ENCODE data around the gene PRKN.

The PRKN gene

GRCh38 chr6:161349886-161350285 is 1377.7 kb downstream of the PRKN start:
- H3K4me1 ChIP-seq (ENCODE audit: insufficient read depth, low read length): no peaks in the 10 kb centered on the region
- H3K79me2 ChIP-seq (ENCODE audit: insufficient read depth, low read length): no peaks in the 10 kb centered on the region
- H4K20me1 ChIP-seq (ENCODE audit: insufficient read depth, low read length): no peaks in the 10 kb centered on the region
- H3K4me3 ChIP-seq (ENCODE audit: low read depth in 1 of 2, low read length in 2 of 2): no peak overlapping the region
- no peaks in the 10 kb centered on the region for H3K9me3 ChIP-seq (ENCODE audit: insufficient read depth, low read length, severe bottlenecking)
- no peaks in the 10 kb centered on the region for H3K36me3 ChIP-seq (ENCODE audit: insufficient read depth, low read length)
- H3K9ac ChIP-seq (ENCODE audit: low read depth, low read length): no peak overlapping the region
- H3K27ac ChIP-seq (ENCODE audit: low read length): no peak overlapping the region
- no peak for ATAC-seq (ENCODE audit: insufficient read depth, low read depth)
- TF ChIP-seq EZH2 (IDR thresholded peaks at IDR 0.05; ENCODE audit: borderline replicate concordance, low read depth, low read length, severe bottlenecking) (no peak), CTCF (IDR thresholded peaks at IDR 0.05; ENCODE audit: borderline replicate concordance, extremely low read depth, low read length, poor library complexity, severe bottlenecking) (no peak)
- H3K27me3 ChIP-seq (ENCODE audit: insufficient read depth, low read length, poor library complexity): no peaks in the 10 kb centered on the region
- DNase-seq: no peak
- H2AFZ ChIP-seq (ENCODE audit: low read depth, low read length): no peak overlapping the region
- no peak overlapping the region for H3K4me2 ChIP-seq (ENCODE audit: insufficient read depth, low read length)

GRCh38 chr6:161348628-161348994 is 1379.0 kb downstream of the PRKN start:
- TF ChIP-seq CTCF (IDR thresholded peaks at IDR 0.05; ENCODE audit: borderline replicate concordance, extremely low read depth, low read length, poor library complexity, severe bottlenecking) (no peak), EZH2 (IDR thresholded peaks at IDR 0.05; ENCODE audit: borderline replicate concordance, low read depth, low read length, severe bottlenecking) (no peak)
- ATAC-seq (ENCODE audit: insufficient read depth, low read depth): no peak
- H3K79me2 ChIP-seq (ENCODE audit: insufficient read depth, low read length): no peaks in the 10 kb centered on the region

GRCh38 chr6:161347988-161348627 is 1379.5 kb downstream of the PRKN start:
- no peaks in the 10 kb centered on the region for H3K36me3 ChIP-seq (ENCODE audit: insufficient read depth, low read length)
- DNase-seq: no peak
- TF ChIP-seq EZH2 (IDR thresholded peaks at IDR 0.05; ENCODE audit: borderline replicate concordance, low read depth, low read length, severe bottlenecking): no peak
- TF ChIP-seq CTCF (IDR thresholded peaks at IDR 0.05; ENCODE audit: borderline replicate concordance, extremely low read depth, low read length, poor library complexity, severe bottlenecking): no peak
- ATAC-seq (ENCODE audit: insufficient read depth, low read depth): no peak
- H3K27ac ChIP-seq (ENCODE audit: low read length): no peak overlapping the region
- H2AFZ ChIP-seq (ENCODE audit: low read depth, low read length): no peak overlapping the region
- H3K79me2 ChIP-seq (ENCODE audit: insufficient read depth, low read length): no peaks in the 10 kb centered on the region
- no peak overlapping the region for H3K4me3 ChIP-seq (ENCODE audit: low read depth in 1 of 2, low read length in 2 of 2)
- H3K4me2 ChIP-seq (ENCODE audit: insufficient read depth, low read length): no peak overlapping the region
- no peaks in the 10 kb centered on the region for H3K9me3 ChIP-seq (ENCODE audit: insufficient read depth, low read length, severe bottlenecking)
- no peak overlapping the region for H3K9ac ChIP-seq (ENCODE audit: low read depth, low read length)
- H3K4me1 ChIP-seq (ENCODE audit: insufficient read depth, low read length): no peaks in the 10 kb centered on the region
- no peaks in the 10 kb centered on the region for H4K20me1 ChIP-seq (ENCODE audit: insufficient read depth, low read length)
- H3K27me3 ChIP-seq (ENCODE audit: insufficient read depth, low read length, poor library complexity): no peaks in the 10 kb centered on the region

More at GRCh38 chr6:161348628-161348994, 1379.0 kb downstream of the PRKN start:
- H3K36me3 ChIP-seq (ENCODE audit: insufficient read depth, low read length): no peaks in the 10 kb centered on the region
- no peaks in the 10 kb centered on the region for H3K4me1 ChIP-seq (ENCODE audit: insufficient read depth, low read length)
- H4K20me1 ChIP-seq (ENCODE audit: insufficient read depth, low read length): no peaks in the 10 kb centered on the region
- H3K4me2 ChIP-seq (ENCODE audit: insufficient read depth, low read length): no peak overlapping the region
- no peaks in the 10 kb centered on the region for H3K27me3 ChIP-seq (ENCODE audit: insufficient read depth, low read length, poor library complexity)
- H3K27ac ChIP-seq (ENCODE audit: low read length): no peak overlapping the region
- H3K9me3 ChIP-seq (ENCODE audit: insufficient read depth, low read length, severe bottlenecking): no peaks in the 10 kb centered on the region
- DNase-seq: no peak
- no peak overlapping the region for H3K9ac ChIP-seq (ENCODE audit: low read depth, low read length)
- H2AFZ ChIP-seq (ENCODE audit: low read depth, low read length): no peak overlapping the region
- no peak overlapping the region for H3K4me3 ChIP-seq (ENCODE audit: low read depth in 1 of 2, low read length in 2 of 2)

Data from DND-41 (cell line).